ENCODE measurements around the gene TSHZ2. TPM values are rescaled to one million over a fixed set of nuclear protein-coding genes. Genes with fewer than 3 reads are reported as not detected.

The TSHZ2 gene
- total RNA-seq, 1 experiment from 2014 or later: 0.20 TPM

- TF ChIP-seq ZBTB21 (CRISPR knock-in tag; IDR thresholded peaks at IDR 0.05; ENCODE audit: borderline replicate concordance): no peak
- no peak for TF ChIP-seq IRF1 (CRISPR knock-in tag; IDR thresholded peaks at IDR 0.05)
- TF ChIP-seq SMAD4 (CRISPR knock-in tag; IDR thresholded peaks at IDR 0.05): no peak
- TF ChIP-seq NFYB (CRISPR knock-in tag; conservative IDR thresholded peaks at IDR 0.05; ENCODE audit: low read depth): no peak
- no peak for TF ChIP-seq ZNF512 (CRISPR knock-in tag; IDR thresholded peaks at IDR 0.05; ENCODE audit: borderline replicate concordance)
- no peak for TF ChIP-seq RELA (CRISPR knock-in tag; IDR thresholded peaks at IDR 0.05; ENCODE audit: borderline replicate concordance)
These were observed 239.9 kb downstream of the TSHZ2 start (continued) for GRCh38 chr20:53212018-53212417.

- no peak overlapping the region for H3K27ac Mint-ChIP-seq
- no peak for TF ChIP-seq TEAD1 (CRISPR knock-in tag; IDR thresholded peaks at IDR 0.05)
- no peak for TF ChIP-seq PRDM15 (CRISPR knock-in tag; IDR thresholded peaks at IDR 0.05)
- TF ChIP-seq TCF7 (CRISPR knock-in tag; IDR thresholded peaks at IDR 0.05; ENCODE audit: low read depth): no peak
- DNase-seq (ENCODE audit: low spot score): no peak
- no peak for ATAC-seq
- peaks cover under 1% of the 10 kb centered on the region for H3K9me3 Mint-ChIP-seq
- ChIA-PET CTCF (no interaction called here), POLR2A (no interaction called here)
- H3K27me3 Mint-ChIP-seq (ENCODE audit: low read depth): peaks cover 12% of the 10 kb centered on the region
- peaks cover 45% of the 10 kb centered on the region for H3K4me1 Mint-ChIP-seq
- peaks cover under 1% of the 10 kb centered on the region; the same call in 1 of the 2 replicates for H3K36me3 Mint-ChIP-seq
- H3K4me3 Mint-ChIP-seq: no peak overlapping the region
These were observed 242.2 kb downstream of the TSHZ2 start for GRCh38 chr20:53214392-53214791.

- Mint-ChIP-seq H3K9me3 (peaks cover 9% of the 10 kb centered on the region), H3K4me3 (no peak overlapping the region), H3K36me3 (peaks cover 8% of the 10 kb centered on the region), H3K27me3 (ENCODE audit: low read depth) (peaks cover 12% of the 10 kb centered on the region), H3K27ac (no peak overlapping the region), H3K4me1 (peaks cover 38% of the 10 kb centered on the region)
- ChIA-PET CTCF (interaction anchor here (0.7 to 2.2 kb wide), 2 partner anchors 77 to 332 kb away, joined by 4 to 12 read pairs; no protein-coding TSS in a partner anchor), POLR2A (no interaction called here)
- ATAC-seq: no peak
- no peak for DNase-seq (ENCODE audit: low spot score)
- TF ChIP-seq ZNF425 (CRISPR knock-in tag; conservative IDR thresholded peaks at IDR 0.05) (no peak), TEAD4 (CRISPR knock-in tag; IDR thresholded peaks at IDR 0.05) (no peak), RORB (CRISPR knock-in tag; IDR thresholded peaks at IDR 0.05) (no peak), E2F4 (CRISPR knock-in tag; IDR thresholded peaks at IDR 0.05; ENCODE audit: borderline replicate concordance, low read depth) (no peak), SOX15 (CRISPR knock-in tag; IDR thresholded peaks at IDR 0.05) (no peak), ZNF138 (CRISPR knock-in tag; conservative IDR thresholded peaks at IDR 0.05) (no peak), ZNF121 (CRISPR knock-in tag; IDR thresholded peaks at IDR 0.05) (no peak), E2F1 (CRISPR knock-in tag; IDR thresholded peaks at IDR 0.05) (no peak), ETV6 (CRISPR knock-in tag; IDR thresholded peaks at IDR 0.05) (no peak), NR1H2 (CRISPR knock-in tag; IDR thresholded peaks at IDR 0.05) (no peak), NR3C1 (CRISPR knock-in tag; conservative IDR thresholded peaks at IDR 0.05; ENCODE audit: low read depth) (no peak), ZNF396 (CRISPR knock-in tag; IDR thresholded peaks at IDR 0.05; ENCODE audit: borderline replicate concordance) (no peak), USF2 (CRISPR knock-in tag; IDR thresholded peaks at IDR 0.05) (no peak), CREM (CRISPR knock-in tag; IDR thresholded peaks at IDR 0.05) (no peak)
These were observed 243.0 kb downstream of the TSHZ2 start for GRCh38 chr20:53215166-53215565.

Data from WTC11 (cell line).